GM21737 (cell line): ENCODE measurements around the gene ENOX2.
"Not testable (repeated sequence)": the region's sequence is repeated elsewhere in the genome, so short reads cannot be mapped to it uniquely, and the experiment has no call there.

Experiments
- ATAC-seq: cut with Tn5 transposase; IDR thresholded peaks from one replicate; pipeline ENCODE4 v1.9.1; 2021; ENCODE audit warnings: mild to moderate bottlenecking, moderate library complexity; ENCODE audit not compliant: unreplicated experiment

Gene ENOX2, protein sequence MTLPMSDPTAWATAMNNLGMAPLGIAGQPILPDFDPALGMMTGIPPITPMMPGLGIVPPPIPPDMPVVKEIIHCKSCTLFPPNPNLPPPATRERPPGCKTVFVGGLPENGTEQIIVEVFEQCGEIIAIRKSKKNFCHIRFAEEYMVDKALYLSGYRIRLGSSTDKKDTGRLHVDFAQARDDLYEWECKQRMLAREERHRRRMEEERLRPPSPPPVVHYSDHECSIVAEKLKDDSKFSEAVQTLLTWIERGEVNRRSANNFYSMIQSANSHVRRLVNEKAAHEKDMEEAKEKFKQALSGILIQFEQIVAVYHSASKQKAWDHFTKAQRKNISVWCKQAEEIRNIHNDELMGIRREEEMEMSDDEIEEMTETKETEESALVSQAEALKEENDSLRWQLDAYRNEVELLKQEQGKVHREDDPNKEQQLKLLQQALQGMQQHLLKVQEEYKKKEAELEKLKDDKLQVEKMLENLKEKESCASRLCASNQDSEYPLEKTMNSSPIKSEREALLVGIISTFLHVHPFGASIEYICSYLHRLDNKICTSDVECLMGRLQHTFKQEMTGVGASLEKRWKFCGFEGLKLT

DNA sequence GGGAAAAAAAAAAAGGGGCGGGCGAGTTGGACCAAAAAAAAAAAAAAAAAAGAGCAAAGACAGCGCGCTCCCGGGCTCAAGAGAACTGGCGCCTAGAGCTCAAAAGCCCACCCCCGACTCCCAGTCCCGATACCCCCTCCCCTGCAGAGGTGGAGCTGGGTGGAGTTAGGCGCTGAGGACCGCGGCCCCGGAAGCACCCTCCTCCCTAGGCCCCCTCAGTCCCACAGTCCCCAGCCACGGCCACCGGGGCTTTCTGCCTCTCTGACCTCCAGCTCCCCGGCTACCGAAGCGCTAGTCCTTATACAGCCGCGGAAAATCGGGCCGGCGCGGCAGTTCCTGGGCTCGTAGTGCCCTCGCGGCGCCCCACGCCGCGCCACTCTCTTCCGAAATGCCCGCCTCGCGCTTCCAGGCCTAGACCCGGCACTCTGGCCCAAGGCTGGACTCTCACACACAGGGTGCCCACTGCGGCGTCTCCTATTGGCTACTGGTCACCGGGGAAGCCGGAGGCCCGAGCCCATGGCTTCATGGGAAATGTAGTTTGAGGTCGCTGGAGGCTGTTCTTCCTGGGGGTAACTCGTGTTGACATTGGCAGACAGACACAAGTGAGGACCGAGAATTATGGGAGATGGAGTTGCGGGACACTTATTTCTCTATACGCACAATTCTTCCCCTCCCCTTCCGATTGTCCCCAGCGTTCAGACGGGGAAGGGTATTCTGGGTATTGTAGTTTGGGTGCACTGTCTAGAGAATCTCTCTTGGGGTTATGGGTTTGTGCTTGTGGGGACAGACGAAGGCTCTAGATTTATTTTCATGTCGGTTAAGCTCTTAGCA is at the start of gene ENOX2:
ENOX2 (minus strand) TSS at position 427 of the 831 bp plus-strand sequence. CDS start 199,993 bp downstream, outside the sequence.
- peak; percentile 99 for ATAC-seq

DNA sequence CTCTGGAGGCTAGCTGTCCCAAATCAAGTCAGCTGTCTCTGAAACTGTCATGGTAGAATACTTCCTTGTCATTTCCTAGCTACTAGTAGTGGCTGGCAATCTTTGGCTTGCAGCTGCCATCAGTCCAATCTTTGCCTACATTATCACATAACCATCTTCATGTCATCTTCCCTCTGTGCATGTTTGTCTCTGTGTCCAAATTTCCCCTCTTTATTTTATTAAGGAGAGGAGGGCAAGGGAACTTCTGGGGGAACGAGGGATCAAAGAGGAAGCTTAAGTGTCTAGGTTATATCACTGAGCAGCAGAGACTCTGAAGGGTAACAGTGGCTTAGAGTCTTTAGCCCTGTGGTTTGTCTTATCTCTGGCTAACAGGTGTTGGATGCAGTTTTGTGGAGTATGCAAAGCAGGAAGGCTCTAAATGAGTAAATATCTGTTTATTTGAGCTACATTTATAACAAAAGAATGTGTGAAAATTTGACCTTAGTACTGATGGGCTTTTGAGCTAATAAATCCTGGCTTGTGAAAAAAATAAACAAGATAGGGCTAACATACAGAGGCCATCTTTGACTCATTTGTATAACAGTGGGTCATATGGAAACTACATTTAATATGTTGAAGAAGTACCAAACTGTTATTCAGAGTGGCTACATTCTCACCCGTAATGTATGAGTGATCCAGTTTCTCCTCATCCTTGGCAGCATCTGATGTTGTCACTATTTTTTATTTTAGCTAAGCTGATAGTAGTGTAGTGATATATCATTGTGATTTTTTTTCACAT is 49.4 kb upstream of the ENOX2 start:
- no peak for ATAC-seq

DNA sequence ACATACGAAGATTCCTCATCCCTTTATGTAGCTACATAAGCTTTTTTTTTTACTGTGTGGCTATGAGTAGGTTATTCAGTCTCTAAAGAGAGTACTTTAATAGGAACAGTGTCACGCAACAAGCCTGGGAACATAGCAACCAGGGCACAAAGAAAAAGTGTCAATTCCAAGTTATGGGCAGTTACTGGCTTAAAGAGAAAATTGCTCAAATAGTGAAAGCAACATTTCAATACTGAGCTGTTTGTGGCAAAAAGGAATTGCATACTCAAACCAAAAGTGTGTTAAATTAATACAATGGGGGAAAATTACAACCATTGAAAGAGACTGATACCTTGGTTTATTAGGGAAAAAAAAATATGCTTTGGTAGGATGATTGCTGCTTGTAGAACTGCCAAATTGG is 41.2 kb upstream of the ENOX2 start:
- ATAC-seq: no peak

DNA sequence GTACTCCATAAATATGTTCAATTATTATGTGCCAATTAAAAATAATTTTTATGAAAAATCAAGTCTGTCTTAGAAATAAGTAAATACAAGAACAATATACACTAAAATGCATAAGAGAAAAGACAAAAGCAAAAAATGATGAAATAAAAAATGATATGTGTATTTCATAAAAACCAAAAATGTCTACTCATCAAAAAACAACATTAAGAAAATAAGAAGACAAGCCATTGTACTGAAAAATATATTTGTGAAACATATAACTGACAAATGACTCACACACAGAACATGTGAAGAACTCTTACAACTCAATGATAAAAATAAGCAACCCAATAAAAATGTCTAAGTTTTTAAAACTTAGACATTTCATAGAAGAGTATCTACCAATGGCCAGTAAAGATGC is 34.1 kb upstream of the ENOX2 start:
- no peak for ATAC-seq

DNA sequence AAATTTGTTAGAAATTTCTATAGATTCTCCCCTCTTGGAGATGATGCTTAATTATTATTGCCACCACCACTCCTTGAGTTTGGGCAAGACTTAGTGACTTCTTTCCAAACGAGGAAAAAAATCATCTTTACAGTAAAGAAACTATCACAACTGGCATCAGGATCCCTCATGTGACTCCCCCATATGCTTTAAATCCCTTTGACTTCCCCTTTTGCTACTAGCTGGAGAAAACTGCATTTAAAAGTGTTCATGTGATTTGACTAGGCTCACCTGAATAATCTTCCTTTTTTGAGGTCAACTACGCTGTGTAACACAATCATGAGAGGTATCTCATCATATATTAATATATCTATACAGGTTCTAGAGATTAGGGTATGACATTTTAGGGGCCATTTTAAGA is 30.3 kb upstream of the ENOX2 start:
- ATAC-seq: no peak

DNA sequence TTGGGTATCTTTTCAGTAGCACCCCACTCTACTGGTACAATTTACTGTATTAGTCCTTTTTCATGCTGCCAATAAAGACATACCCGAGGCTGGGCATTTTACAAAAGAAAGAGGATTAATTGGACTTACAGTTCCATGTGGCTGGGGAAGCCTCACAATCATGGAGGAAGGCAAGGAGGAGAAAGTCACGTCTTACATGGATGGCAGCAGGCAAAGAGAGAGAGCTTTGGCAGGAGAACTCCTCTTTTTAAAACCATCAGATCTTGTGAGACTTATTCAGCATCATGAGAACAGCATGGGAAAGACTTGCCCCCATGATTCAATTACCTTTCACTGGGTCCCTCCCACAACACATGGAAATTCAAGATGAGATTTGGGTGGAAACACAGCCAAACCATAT is 17.4 kb upstream of the ENOX2 start:
- ATAC-seq: not testable (repeated sequence)

DNA sequence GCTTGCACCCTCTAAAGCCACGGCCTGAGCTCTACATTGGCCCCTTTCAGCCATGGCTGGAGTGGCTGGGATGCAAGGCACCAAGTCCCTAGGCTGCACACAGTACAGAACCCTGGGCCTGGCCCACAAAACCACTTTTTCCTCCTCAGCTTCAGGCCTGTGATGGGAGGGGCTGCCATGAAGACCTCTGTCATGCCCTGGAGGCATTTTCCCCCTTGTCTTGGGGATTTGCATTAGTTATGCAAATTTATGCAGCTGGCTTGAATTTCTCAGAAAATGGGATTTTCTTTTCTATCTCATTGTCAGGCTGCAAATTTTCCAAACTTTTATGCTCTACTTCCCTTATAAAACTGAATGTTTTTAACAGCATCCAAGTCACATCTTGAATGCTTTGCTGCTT is 16.7 kb upstream of the ENOX2 start:
- not testable (repeated sequence) for ATAC-seq

DNA sequence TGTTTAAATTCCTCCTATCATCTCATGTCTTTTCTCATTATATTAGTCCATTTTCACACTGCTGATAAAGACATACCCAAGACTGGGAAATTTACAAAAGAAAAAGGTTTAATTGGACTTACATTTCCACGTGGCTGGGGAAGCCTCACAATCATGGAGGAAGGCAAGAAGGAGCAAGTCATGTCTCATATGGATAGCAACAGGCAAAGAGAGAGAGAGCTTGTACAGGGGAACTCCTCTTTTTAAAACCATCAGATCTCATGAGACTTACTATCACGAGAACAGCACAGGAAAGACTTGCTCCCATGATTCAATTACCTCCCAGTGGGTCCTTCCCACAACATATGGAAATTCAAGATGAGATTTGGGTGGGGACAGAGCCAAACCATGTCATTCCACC is 15.5 kb upstream of the ENOX2 start:
- not testable (repeated sequence) for ATAC-seq

DNA sequence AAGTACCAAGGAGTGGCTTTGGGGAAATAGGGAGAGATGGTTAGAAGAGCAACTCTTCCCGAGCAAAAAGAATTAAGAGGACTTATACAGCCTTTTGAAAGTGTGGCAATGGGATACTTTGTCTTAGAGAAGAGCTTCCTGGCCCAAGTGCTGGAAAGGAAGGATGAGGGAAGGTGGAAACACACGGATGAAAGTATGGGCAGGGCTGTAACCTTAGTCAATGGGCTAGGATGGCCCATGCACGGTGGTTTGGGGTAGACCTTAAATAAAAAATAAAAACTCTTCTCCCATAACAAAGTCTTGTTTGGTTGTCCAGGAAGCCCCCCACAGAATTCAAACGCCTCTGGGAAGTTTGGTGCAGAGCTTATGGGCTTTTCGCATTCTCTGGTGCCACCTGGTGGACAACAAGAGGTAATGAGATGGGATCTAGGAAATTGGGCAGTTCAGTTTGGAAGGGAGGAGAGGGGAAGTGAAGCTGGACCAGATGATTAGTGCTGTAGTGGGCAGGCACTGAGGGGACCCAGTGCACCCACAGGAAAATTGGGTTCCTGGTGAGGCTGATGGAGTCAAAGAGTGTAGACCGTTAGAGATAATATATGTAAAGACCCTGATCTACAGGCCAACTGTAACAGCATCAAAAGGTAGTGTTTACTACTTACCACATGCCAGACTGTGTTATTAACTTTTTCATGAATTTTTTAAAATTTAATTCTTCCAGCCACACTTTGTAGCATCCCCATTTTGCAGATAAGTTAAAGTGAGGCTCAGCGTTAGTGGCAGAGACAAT is 13.8 kb upstream of the ENOX2 start:
- ATAC-seq: no peak

DNA sequence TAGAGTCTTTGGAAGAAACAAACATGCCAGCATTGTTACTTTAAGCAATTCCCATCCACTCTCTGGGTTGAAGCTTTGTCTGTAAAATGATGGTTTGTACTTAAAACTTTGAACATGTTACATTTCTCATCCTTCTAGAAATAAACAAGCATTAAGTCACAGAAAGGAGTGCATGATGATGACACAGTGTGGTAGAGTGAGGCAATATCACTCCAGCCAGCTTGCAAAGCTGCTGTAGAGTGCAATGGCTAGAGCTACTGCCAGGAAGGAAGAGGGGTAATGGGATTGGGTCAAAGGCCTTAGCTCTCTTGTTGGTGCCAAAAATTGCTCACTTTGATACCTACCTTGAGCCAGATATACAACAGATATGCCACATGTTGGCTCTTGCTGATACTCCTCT is 12.3 kb upstream of the ENOX2 start:
- no peak for ATAC-seq

DNA sequence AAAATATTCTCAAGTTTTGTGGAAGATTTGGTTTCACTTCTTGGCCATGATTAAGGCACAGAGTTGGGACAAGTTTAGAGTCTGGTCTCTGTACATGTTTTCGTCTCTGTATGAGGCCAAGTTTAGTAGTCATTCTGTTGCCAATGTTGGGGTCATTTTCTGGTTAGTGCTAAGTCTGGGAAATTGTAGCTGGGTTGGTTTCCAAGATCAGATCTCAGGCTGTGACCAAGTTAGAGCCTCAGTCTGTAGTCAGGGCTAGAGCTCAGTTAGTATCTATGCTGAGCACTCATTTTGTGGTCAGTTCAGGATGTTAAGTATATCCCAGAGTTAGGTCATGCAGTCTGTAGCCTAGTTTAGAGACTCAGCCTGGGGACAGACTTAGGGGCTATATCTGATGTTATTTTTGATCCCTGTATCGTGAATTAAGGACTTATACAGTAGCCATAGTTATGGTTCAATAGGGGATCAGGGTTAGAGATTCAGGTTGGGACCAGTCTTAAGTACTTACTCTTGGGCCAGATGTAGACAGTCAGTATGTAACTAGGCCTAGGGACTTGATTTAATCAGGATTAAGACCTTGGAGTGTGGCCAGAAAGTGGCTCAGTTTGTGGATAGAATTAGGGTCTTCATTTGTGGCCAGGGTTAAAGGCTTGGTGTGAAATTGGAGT is 6.6 kb upstream of the ENOX2 start:
- ATAC-seq: no peak

DNA sequence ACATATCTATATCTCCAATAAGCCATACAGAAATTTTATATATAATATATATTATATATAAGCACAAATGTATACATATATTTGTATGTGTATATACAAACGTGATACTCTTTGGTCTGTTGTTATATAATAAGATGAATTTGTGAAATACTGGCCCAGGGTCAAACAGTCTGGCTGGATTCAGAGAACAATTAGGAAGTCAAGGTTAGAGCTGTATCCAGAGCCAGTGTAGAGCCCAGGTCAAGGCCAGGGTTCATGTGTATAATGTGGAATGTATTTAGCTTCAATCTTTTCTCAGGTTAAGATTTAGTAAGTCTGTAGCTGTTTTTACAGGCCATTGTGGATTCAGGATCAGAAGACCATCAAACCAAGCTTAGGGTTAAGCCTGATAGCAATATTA is 3.8 kb upstream of the ENOX2 start:
- ATAC-seq: no peak

DNA sequence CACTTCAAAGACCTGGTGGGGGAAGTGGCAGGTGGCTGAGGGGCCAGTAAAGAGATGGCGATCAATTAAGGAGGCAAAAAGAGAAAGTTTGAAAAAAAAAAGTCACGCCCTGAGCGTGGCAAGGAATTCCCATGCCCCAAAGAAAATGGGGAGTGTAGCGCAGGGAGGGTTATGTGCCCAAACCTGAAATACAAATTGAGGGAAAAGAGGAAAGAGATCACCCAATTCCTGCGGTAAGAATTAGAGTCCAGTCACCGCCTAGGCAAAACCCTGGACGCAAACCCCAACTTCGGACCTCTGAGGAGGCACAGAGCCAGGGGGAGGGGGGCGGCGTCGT is 595 bp downstream of the ENOX2 start:
- ATAC-seq: no peak

DNA sequence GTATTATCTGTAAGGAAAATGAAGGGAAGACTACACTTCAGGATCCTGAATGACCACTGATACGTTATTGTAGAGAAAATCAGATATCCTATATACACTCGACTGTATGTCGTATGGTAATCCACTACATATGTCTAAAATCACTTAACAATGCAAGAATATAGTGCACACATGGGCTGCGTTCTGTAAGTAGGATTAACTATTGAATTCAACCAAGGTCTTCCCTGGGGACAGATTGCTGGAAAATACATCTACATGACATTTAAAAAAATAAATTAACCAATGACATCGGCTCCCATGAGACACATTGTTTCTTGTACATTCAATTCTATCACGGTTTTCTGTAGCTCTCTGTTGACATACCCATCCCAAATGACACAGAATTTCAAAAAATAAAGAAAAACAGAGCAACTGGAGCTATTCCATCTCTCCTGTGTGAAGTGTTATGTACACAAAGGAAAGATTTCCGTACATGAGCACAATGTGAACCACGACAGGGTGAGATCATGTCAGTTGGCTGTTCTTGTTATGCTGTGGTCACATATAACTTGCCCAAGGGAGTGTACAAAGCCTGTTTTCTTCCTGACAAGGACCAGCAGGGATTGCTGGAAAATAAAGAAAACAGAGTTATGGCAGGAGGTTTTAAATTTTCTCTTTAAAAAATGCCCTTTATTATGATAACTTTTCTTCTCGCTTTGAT is 6.1 kb downstream of the ENOX2 start:
- no peak for ATAC-seq

DNA sequence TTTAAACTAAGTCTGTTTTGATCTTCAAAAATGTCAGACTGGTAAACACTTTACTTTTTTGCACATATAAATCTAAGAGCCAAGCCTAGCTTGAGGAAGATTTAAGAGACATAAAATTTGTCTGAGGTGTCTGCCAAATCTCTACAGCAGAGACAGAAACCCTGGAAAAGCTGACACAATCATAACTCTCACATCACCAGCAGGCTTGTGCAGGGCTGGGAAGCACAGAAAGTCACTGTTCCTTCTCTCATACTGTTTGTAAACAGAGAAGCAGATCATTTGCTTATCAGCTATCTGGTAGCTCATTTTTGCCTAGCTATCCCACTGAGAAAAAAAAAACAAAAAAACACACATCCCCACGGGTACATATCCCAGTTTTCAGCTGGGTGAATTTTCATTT is 7.0 kb downstream of the ENOX2 start:
- no peak for ATAC-seq

DNA sequence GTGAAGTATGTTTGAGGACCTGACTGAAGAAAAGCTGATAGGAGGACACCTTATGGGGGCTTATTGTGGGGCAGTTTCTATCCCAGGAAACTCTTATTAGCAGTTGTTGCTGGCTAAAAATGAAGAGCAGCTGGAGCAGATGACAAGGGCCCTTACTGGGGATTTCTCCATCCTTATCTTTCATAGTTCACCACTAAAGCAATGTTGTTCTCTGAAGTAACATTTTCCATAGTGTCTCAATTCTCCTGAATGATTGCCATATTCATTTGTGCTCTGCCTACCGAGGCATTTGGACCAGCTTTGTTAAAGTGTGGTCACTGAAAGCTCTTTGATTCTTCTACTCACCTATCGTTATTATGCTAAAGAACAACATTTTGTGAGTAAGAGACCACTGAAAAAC is 7.7 kb downstream of the ENOX2 start:
- no peak for ATAC-seq

DNA sequence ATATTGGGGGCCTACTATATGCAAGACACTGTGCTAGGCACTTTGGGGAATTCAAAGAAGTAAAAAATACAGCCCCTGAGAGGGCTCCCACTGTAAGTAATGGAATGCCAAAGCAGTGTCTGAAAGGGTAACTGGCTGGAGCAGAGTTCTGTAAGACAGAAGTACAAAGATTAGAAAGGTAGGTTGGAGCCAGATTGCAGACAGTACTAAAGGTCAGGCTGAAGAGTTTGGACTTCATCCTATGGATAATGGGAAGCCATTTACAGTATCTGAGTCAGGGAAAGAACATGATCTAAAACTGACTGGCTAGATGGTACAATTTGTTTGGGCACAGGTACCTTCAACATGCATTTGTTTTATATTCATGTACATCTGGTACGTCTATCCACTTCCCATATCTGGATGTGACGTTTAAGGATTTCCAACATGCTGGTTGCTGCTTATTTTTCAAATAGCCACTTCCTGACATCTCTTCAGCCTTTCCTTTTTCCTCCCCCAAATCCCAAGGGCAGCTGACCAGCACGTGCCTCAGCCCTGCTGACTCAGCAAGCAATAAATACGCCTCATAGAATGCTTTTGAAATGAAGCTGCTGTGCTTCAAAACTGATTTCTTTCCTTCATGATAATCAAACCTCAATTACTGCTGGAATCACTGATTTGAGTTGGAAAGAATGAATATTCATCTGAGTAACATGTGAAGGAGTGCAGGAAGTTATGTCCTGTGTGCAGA is 9.5 kb downstream of the ENOX2 start:
- no peak for ATAC-seq

DNA sequence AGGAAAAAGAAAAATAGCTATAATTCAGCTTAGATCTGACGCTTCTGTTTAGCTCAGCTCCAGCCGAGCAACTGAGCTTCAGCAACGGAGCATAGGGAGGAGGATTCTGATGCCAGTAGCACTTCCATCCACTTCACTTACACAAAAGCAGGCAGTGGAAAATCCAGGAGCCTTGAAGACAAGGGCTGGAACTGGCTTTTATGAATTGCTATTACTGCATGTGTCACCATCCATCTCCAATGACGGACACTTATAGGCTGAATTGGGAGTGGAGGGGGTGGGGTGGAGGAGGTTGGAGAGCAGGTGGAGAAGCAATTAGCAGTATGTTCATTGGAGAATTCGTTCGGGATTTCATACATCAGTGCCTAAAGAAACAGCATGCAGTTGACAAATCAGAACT is 15.6 kb downstream of the ENOX2 start:
- ATAC-seq: no peak

DNA sequence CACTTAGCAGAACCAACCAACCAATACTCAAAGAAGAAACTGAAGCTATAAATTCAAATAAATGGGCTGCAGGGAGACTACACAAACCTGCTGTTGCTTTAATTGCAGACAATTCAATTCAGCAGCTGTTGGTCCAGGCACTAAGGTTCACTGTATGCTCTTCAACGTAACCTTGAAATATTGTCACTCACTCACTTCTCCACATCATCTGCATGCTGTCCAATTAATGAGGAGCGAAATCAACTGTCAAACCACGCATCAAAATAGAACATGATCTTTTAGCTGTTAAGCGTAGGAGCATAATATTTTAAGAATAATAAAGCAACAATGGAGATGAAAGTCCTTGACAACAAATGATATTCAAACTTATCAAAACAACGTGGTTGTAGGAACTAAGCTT is 17.0 kb downstream of the ENOX2 start:
- no peak for ATAC-seq
